HepG2 (cell line): Measurements from ENCODE around the gene SECTM1. TPM values are rescaled to one million over a fixed set of nuclear protein-coding genes. Genes with fewer than 3 reads are reported as not detected.

ENCODE experiments used
- ARNTL ChIP-seq: sonication (generic); formaldehyde crosslinking; IDR thresholded peaks from 2 replicates; pipeline ENCODE4 v1.4.0; 2020; ENCODE audit warnings: mild to moderate bottlenecking, missing genetic modification reagents
- CBX5 ChIP-seq: sonication (generic); formaldehyde crosslinking; IDR thresholded peaks from 2 replicates; pipeline ENCODE4 v1.4.0; 2020; ENCODE audit warnings: missing genetic modification reagents, borderline replicate concordance
- DDIT3 ChIP-seq: sonication (generic); formaldehyde crosslinking; IDR thresholded peaks from 2 replicates; pipeline ENCODE4 v1.4.0; 2020; ENCODE audit warnings: mild to moderate bottlenecking, missing genetic modification reagents
- GZF1 ChIP-seq: sonication (generic); formaldehyde crosslinking; IDR thresholded peaks from 2 replicates; pipeline ENCODE4 v1.5.1; 2020; ENCODE audit warnings: mild to moderate bottlenecking, missing genetic modification reagents
- JUNB ChIP-seq: sonication (generic); formaldehyde crosslinking; IDR thresholded peaks from 2 replicates; pipeline ENCODE4 v1.8.0; 2022; ENCODE audit warnings: missing genetic modification reagents, mild to moderate bottlenecking, borderline replicate concordance
- MLLT10 ChIP-seq: sonication (generic); formaldehyde crosslinking; IDR thresholded peaks from 2 replicates; pipeline ENCODE4 v1.4.0; 2020; ENCODE audit warnings: missing genetic modification reagents
- MTF1 ChIP-seq: sonication (generic); formaldehyde crosslinking; IDR thresholded peaks from 2 replicates; pipeline ENCODE4 v1.5.0; 2020; ENCODE audit warnings: missing genetic modification reagents
- NCOA5 ChIP-seq: sonication (generic); formaldehyde crosslinking; IDR thresholded peaks from 2 replicates; pipeline ENCODE4 v1.4.0; 2020; ENCODE audit warnings: missing genetic modification reagents
- SRSF1 ChIP-seq: fragments of 200-400 bp; formaldehyde crosslinking; optimal IDR thresholded peaks from 2 replicates; pipeline ENCODE3; 2017; ENCODE audit warnings: mild to moderate bottlenecking, low read depth, low read length, moderate library complexity
- TERF1 ChIP-seq: sonication (generic); formaldehyde crosslinking; IDR thresholded peaks from 2 replicates; pipeline ENCODE4 v1.8.0; 2022; ENCODE audit warnings: mild to moderate bottlenecking, missing genetic modification reagents, moderate library complexity
- UBTF ChIP-seq: sonication (generic); formaldehyde crosslinking; IDR thresholded peaks from 2 replicates; pipeline ENCODE4 v1.4.0; 2020; ENCODE audit warnings: mild to moderate bottlenecking, missing genetic modification reagents
- YEATS4 ChIP-seq: sonication (generic); formaldehyde crosslinking; IDR thresholded peaks from 2 replicates; pipeline ENCODE4 v1.4.0; 2020; ENCODE audit warnings: missing genetic modification reagents, borderline replicate concordance
- ZBTB38 ChIP-seq: sonication (generic); formaldehyde crosslinking; IDR thresholded peaks from 2 replicates; pipeline ENCODE4 v1.5.1; 2020; ENCODE audit warnings: mild to moderate bottlenecking, missing genetic modification reagents
- ZNF619 ChIP-seq: sonication (generic); formaldehyde crosslinking; IDR thresholded peaks from 2 replicates; pipeline ENCODE4 v1.4.0; 2020; ENCODE audit warnings: mild to moderate bottlenecking, missing genetic modification reagents
- ZNF629 ChIP-seq: sonication (generic); formaldehyde crosslinking; conservative IDR thresholded peaks from 2 replicates; pipeline ENCODE4 v1.5.0; 2020; ENCODE audit warnings: missing genetic modification reagents
- ZNF639 ChIP-seq: conservative IDR thresholded peaks from 2 replicates; pipeline ENCODE4 v1.6.1; 2018; ENCODE audit warnings: missing genetic modification reagents
- ZNF646 ChIP-seq: sonication (generic); formaldehyde crosslinking; IDR thresholded peaks from 2 replicates; pipeline ENCODE4 v1.9.0; 2021; ENCODE audit warnings: mild to moderate bottlenecking, missing genetic modification reagents
- ZNF768 ChIP-seq: sonication (generic); formaldehyde crosslinking; IDR thresholded peaks from 2 replicates; pipeline ENCODE4 v1.4.0; 2020; ENCODE audit warnings: missing genetic modification reagents
- ZNF850 ChIP-seq: sonication (generic); formaldehyde crosslinking; conservative IDR thresholded peaks from 2 replicates; pipeline ENCODE4 v1.9.0; 2021; ENCODE audit warnings: mild to moderate bottlenecking, missing genetic modification reagents
- polyA plus RNA-seq, 8 experiments: library from polyadenylated mRNA; depleted of rRNA in 3 of 8; stranded (reverse) in 7 of 8; unstranded in 1 of 8; fragments of >200 nt; fragmentation: Illumina TruSeq in 4 of 8; extraction: Trizol in 4 of 8; gene quantifications; 2 replicates each; pipeline versions ENCODE4 v1.2.1 to v1.2.3, GENCODE V29; 2011 to 2016; ENCODE audit warnings: low read depth in 4 of 8, missing spikeins in 1 of 8, mixed read lengths in 1 of 8; ENCODE audit not compliant: insufficient read depth in 1 of 8
- total RNA-seq, 5 experiments: library from RNA; depleted of rRNA; stranded (reverse); fragments of >200 nt; fragmentation: Illumina TruSeq; extraction: Trizol; gene quantifications; 2 replicates each; pipeline ENCODE4 v1.2.3, GENCODE V29; 2016; ENCODE audit warnings: low read depth in 1 of 5

Gene SECTM1
- total and polyA plus RNA-seq, 2 of the 13 experiments (the other 11 are each of a cell fraction or from before 2014, with no cell fraction given) = 3.5 to 5.3 TPM

GRCh38 chr17:82375359-82376041, 41.9 kb upstream of the SECTM1 start (continued):
- no peak for TF ChIP-seq NCOA5 (CRISPR knock-in tag)
- peak; percentile 31; the same call in 1 of the 2 replicates for TF ChIP-seq ZNF768
- no peak for TF ChIP-seq ZNF850 (CRISPR knock-in tag)
- no peak for TF ChIP-seq CBX5
- TF ChIP-seq ZNF646 (CRISPR knock-in tag) = no peak
- 0 out of 2 replicates have a peak, but pooled peaks have one; percentile 15 for TF ChIP-seq ZNF619
- no peak for TF ChIP-seq ZNF639 (CRISPR knock-in tag)
- no peak for TF ChIP-seq GZF1 (CRISPR knock-in tag)
- TF ChIP-seq MTF1 (CRISPR knock-in tag) = no peak
- no peak for TF ChIP-seq MLLT10 (CRISPR knock-in tag)
- TF ChIP-seq UBTF (CRISPR knock-in tag) = no peak
- no peak for TF ChIP-seq DDIT3 (CRISPR knock-in tag)
- TF ChIP-seq ARNTL (CRISPR knock-in tag) = 0 out of 2 replicates have a peak, but pooled peaks have one; percentile 4
- no peak for TF ChIP-seq TERF1 (CRISPR knock-in tag)
- no peak for TF ChIP-seq JUNB (CRISPR knock-in tag)
- no peak for TF ChIP-seq SRSF1
- no peak for TF ChIP-seq ZNF629 (CRISPR knock-in tag)
- no peak for TF ChIP-seq YEATS4 (CRISPR knock-in tag)
- TF ChIP-seq ZBTB38 (CRISPR knock-in tag) = peak; percentile 64; the same call in 1 of the 2 replicates
